Thoracic aorta (tissue), 2 donors: ENCODE results near the gene SIK3. TPM values are rescaled to one million over a fixed set of nuclear protein-coding genes. Genes with fewer than 3 reads are reported as not detected.

Experiments
- ATAC-seq: fragments of 150-250 bp; one replicate; pipeline ENCODE4 v1.8.0; 2017; ENCODE audit warnings: low read depth; ENCODE audit not compliant: insufficient number of reproducible peaks, low FRiP score
- DNase-seq: peaks from one replicate; pipeline ENCODE4 v3.0.0-alpha.2; 2020; ENCODE audit warnings: low spot score
- H3K27ac ChIP-seq, 2 donors: fragments of 200-600 bp; sonication (generic); 1 replicate in 1 of 2; 2 replicates in 1 of 2; pipeline ENCODE4 v1.5.1; 2016; ENCODE audit warnings: mild to moderate bottlenecking in 2 of 2, moderate library complexity in 2 of 2
- H3K27me3 ChIP-seq: fragments of 200-600 bp; sonication (generic); replicated peaks from 2 replicates; pipeline ENCODE4 v1.6.0; 2016; ENCODE audit warnings: mild to moderate bottlenecking; ENCODE audit not compliant: insufficient read depth
- H3K36me3 ChIP-seq: fragments of 200-600 bp; sonication (generic); one replicate; pipeline ENCODE4 v1.5.1; 2016
- H3K4me1 ChIP-seq, 2 donors: fragments of 200-600 bp; sonication (generic); 1 replicate in 1 of 2; 2 replicates in 1 of 2; pipeline versions ENCODE4 v1.5.1 to v1.6.0; 2016; ENCODE audit warnings: low read depth in 2 of 2, mild to moderate bottlenecking in 1 of 2; ENCODE audit not compliant: control insufficient read depth in 1 of 2
- H3K4me3 ChIP-seq: fragments of 200-600 bp; sonication (generic); 2 replicates; pipeline ENCODE4 v1.5.1; 2016; ENCODE audit warnings: mild to moderate bottlenecking
- H3K9me3 ChIP-seq: fragments of 200-600 bp; sonication (generic); 2 replicates; pipeline ENCODE4 v1.5.1; 2016
- CTCF ChIP-seq: fragments of 200-600 bp; sonication (generic); IDR thresholded peaks from one replicate; pipeline ENCODE4 v1.5.1; 2019; ENCODE audit warnings: antibody characterized with exemption
- total RNA-seq, 2 donors: library from RNA; depleted of rRNA; stranded (reverse); fragments of >200 nt; gene quantifications; one replicate each; pipeline versions ENCODE4 v1.1.0 to v1.2.3, GENCODE V29; 2016

Gene SIK3
- total RNA-seq, 2 donors from 2014 or later, result 32.9 to 53.7 TPM

- DNase-seq (no peak), ATAC-seq (no peak)
- Histone ChIP-seq H3K4me3 (no peak overlapping the region), H3K36me3 (no peaks in the 10 kb centered on the region), H3K9me3 (no peaks in the 10 kb centered on the region), H3K27me3 (no peaks in the 10 kb centered on the region), H3K4me1 (peaks cover 29 to 35% of the 10 kb centered on the region in 2 donors), H3K27ac (no peak overlapping the region)
- peak; percentile 28 for TF ChIP-seq CTCF
Measured at GRCh38 chr11:116927163-116927974, 170.9 kb downstream of the SIK3 start.

GRCh38 chr11:116925050-116925449 lies 173.2 kb downstream of the SIK3 start:
- H3K36me3 ChIP-seq, result no peaks in the 10 kb centered on the region
- H3K4me1 ChIP-seq, result peaks cover 11 to 15% of the 10 kb centered on the region in 2 donors
- H3K4me3 ChIP-seq, result no peak overlapping the region
- DNase-seq, result no peak
- no peak for TF ChIP-seq CTCF
- no peaks in the 10 kb centered on the region for H3K9me3 ChIP-seq
- no peaks in the 10 kb centered on the region for H3K27me3 ChIP-seq
- ATAC-seq, result no peak
- no peak overlapping the region for H3K27ac ChIP-seq

GRCh38 chr11:116918925-116919655 lies 179.1 kb downstream of the SIK3 start:
- H3K27ac ChIP-seq, result no peak overlapping the region
- ATAC-seq (no peak), DNase-seq (no peak)
- TF ChIP-seq CTCF, result no peak
- H3K4me3 ChIP-seq, result no peak overlapping the region
- no peaks in the 10 kb centered on the region for H3K36me3 ChIP-seq
- H3K27me3 ChIP-seq, result no peaks in the 10 kb centered on the region
- H3K9me3 ChIP-seq, result no peaks in the 10 kb centered on the region
- H3K4me1 ChIP-seq, result peaks cover 0 to 11% of the 10 kb centered on the region in 2 donors

GRCh38 chr11:116917632-116918031 lies 180.6 kb downstream of the SIK3 start:
- peaks cover 0 to 11% of the 10 kb centered on the region in 2 donors for H3K4me1 ChIP-seq
- no peak for ATAC-seq
- H3K27ac ChIP-seq, result no peak overlapping the region
- DNase-seq, result no peak
- no peaks in the 10 kb centered on the region for H3K9me3 ChIP-seq
- no peaks in the 10 kb centered on the region for H3K36me3 ChIP-seq
- no peaks in the 10 kb centered on the region for H3K27me3 ChIP-seq
- H3K4me3 ChIP-seq, result no peak overlapping the region
- no peak for TF ChIP-seq CTCF

GRCh38 chr11:116916886-116917285 lies 181.3 kb downstream of the SIK3 start:
- DNase-seq (no peak), ATAC-seq (no peak)
- Histone ChIP-seq H3K9me3 (no peaks in the 10 kb centered on the region), H3K4me1 (peaks cover 0 to 11% of the 10 kb centered on the region in 2 donors), H3K27ac (no peak overlapping the region), H3K27me3 (no peaks in the 10 kb centered on the region), H3K36me3 (no peaks in the 10 kb centered on the region), H3K4me3 (no peak overlapping the region)
- TF ChIP-seq CTCF, result no peak
